Keratinocyte (primary cell): ENCODE measurements around the gene ATP6V0A1. TPM values are rescaled to one million over a fixed set of nuclear protein-coding genes. Genes with fewer than 3 reads are reported as not detected.

ENCODE experiments used
- DNase-seq: peaks from one replicate; pipeline ENCODE4 v3.0.0-alpha.2; 2011; ENCODE audit warnings: low read depth, missing footprints, low spot score
- FAIRE-seq: peaks from 2 replicates; lab custom pipeline; 2011; peaks lifted over from hg19 to GRCh38; lab: Jason Lieb, UNC
- H2AFZ ChIP-seq: 2 replicates; pipeline ENCODE4 v1.6.0; 2012; ENCODE audit warnings: low read length, control low read depth, inconsistent platforms; ENCODE audit not compliant: control insufficient read depth
- H3K27ac ChIP-seq: 2 replicates; pipeline ENCODE4 v1.5.1; 2011; ENCODE audit warnings: low read length; ENCODE audit not compliant: control insufficient read depth, insufficient read depth
- H3K27me3 ChIP-seq: 3 replicates; pipeline ENCODE4 v1.6.0; 2011; ENCODE audit warnings: low read length; ENCODE audit not compliant: control insufficient read depth, insufficient read depth; ENCODE audit errors: extremely low read depth
- H3K36me3 ChIP-seq, 2 experiments: 2 replicates in 1 of 2; 3 replicates in 1 of 2; pipeline ENCODE4 v1.5.1; 2011; ENCODE audit warnings: low read length in 2 of 2, mild to moderate bottlenecking in 1 of 2; ENCODE audit not compliant: control insufficient read depth in 2 of 2, insufficient read depth in 2 of 2; ENCODE audit errors: extremely low read depth in 1 of 2
- H3K4me1 ChIP-seq: 3 replicates; pipeline ENCODE4 v1.5.1; 2011; ENCODE audit warnings: low read length; ENCODE audit not compliant: control insufficient read depth, insufficient read depth; ENCODE audit errors: extremely low read depth
- H3K4me2 ChIP-seq: 3 replicates; pipeline ENCODE4 v1.6.0; 2011; ENCODE audit warnings: low read depth, low read length; ENCODE audit not compliant: control insufficient read depth, insufficient read depth; ENCODE audit errors: extremely low read depth
- H3K4me3 ChIP-seq, 3 experiments: fragments of 200-600 bp in 1 of 3; sonication (generic) in 1 of 3; 2 replicates in 2 of 3; 3 replicates in 1 of 3; pipeline ENCODE4 v1.5.1; 2011 to 2016; ENCODE audit warnings: low read length in 3 of 3, mild to moderate bottlenecking in 3 of 3, control low read depth in 2 of 3, inconsistent platforms in 1 of 3, low read depth in 1 of 3, mixed read lengths in 1 of 3, mixed run types in 1 of 3, moderate library complexity in 1 of 3; ENCODE audit not compliant: control insufficient read depth in 2 of 3, insufficient read depth in 2 of 3; ENCODE audit errors: extremely low read depth in 1 of 3
- H3K79me2 ChIP-seq: 2 replicates; pipeline ENCODE4 v1.6.0; 2012; ENCODE audit warnings: low read length; ENCODE audit not compliant: control insufficient read depth, insufficient read depth
- H3K9ac ChIP-seq: 3 replicates; pipeline ENCODE4 v1.6.0; 2011; ENCODE audit warnings: low read length; ENCODE audit not compliant: control insufficient read depth, insufficient read depth; ENCODE audit errors: extremely low read depth
- H3K9me1 ChIP-seq: 3 replicates; pipeline ENCODE4 v1.6.0; 2011; ENCODE audit warnings: low read length; ENCODE audit not compliant: control insufficient read depth, insufficient read depth; ENCODE audit errors: extremely low read depth
- H3K9me3 ChIP-seq: 2 replicates; pipeline ENCODE4 v1.5.1; 2012; ENCODE audit warnings: low read depth, low read length; ENCODE audit not compliant: control insufficient read depth
- H4K20me1 ChIP-seq: 3 replicates; pipeline ENCODE4 v1.6.0; 2011; ENCODE audit warnings: low read length; ENCODE audit not compliant: control insufficient read depth, insufficient read depth; ENCODE audit errors: extremely low read depth
- CTCF ChIP-seq, 3 experiments: IDR thresholded peaks in 1 of 3; conservative IDR thresholded peaks in 1 of 3; optimal IDR thresholded peaks in 1 of 3; 2 replicates in 2 of 3; 3 replicates in 1 of 3; pipeline versions ENCODE3 to v1.5.1; 2011; ENCODE audit warnings: low read length in 3 of 3, mild to moderate bottlenecking in 3 of 3, moderate library complexity in 2 of 3, control low read depth in 1 of 3, inconsistent platforms in 1 of 3; ENCODE audit not compliant: insufficient read depth in 2 of 3; ENCODE audit errors: extremely low read depth in 1 of 3
- EZH2 ChIP-seq: IDR thresholded peaks from one replicate; pipeline ENCODE4 v1.6.1; 2012; ENCODE audit warnings: inconsistent platforms, mild to moderate bottlenecking, low read length, moderate library complexity
- dilution Hi-C: fragments of 300-500 bp; cut with MboI; formaldehyde crosslinking; loops from one replicate; pipeline ENCODE4 v1.7.0; 2020; ENCODE audit warnings: low sequenced_read_pairs; ENCODE audit not compliant: extremely low pct_ligation_motif_present
- polyA plus RNA-seq, 5 experiments: library from polyadenylated mRNA; depleted of rRNA in 3 of 5; stranded (reverse) in 3 of 5; stranded (forward) in 1 of 5; unstranded in 1 of 5; fragments of >200 nt; gene quantifications; 1 replicate in 1 of 5; 2 replicates in 3 of 5; 3 replicates in 1 of 5; pipeline versions ENCODE4 v1.2.1 to v1.2.3, GENCODE V29; 2011 to 2012; ENCODE audit warnings: missing spikeins in 2 of 5, low read depth in 1 of 5, low replicate concordance in 1 of 5
- small RNA-seq, 3 experiments: library from RNA; depleted of rRNA; stranded (forward); fragments of <200 nt; gene quantifications; one replicate each; pipeline ENCODE3, GENCODE V24; 2012; ENCODE audit warnings: low read depth in 3 of 3, low replicate concordance in 1 of 3; ENCODE audit not compliant: insufficient read length in 3 of 3

ATP6V0A1 gene
- polyA plus RNA-seq, 1 donor (not counting 4 experiments of a cell fraction or from before 2014, with no cell fraction given) = 24.0 TPM

- H3K36me3 ChIP-seq = peaks cover 43 to 62% of the 10 kb centered on the region in 2 experiments
- H3K4me3 ChIP-seq = no peak overlapping the region
- no peak for TF ChIP-seq EZH2
- TF ChIP-seq CTCF (optimal IDR thresholded peaks at IDR 0.05 in 1 of 3, IDR thresholded peaks at IDR 0.05 in 1 of 3, conservative IDR thresholded peaks at IDR 0.05 in 1 of 3; ENCODE audit: extremely low read depth in 1 of 3, insufficient read depth in 2 of 3, low read length in 3 of 3) = no peak
- no peak overlapping the region for H3K27ac ChIP-seq
- no peak overlapping the region for H2AFZ ChIP-seq
- dilution Hi-C loops = no loop called here
- H4K20me1 ChIP-seq = no peaks in the 10 kb centered on the region
- H3K79me2 ChIP-seq = peaks cover 35% of the 10 kb centered on the region
- H3K4me1 ChIP-seq = peaks cover 18% of the 10 kb centered on the region
- no peak overlapping the region for H3K4me2 ChIP-seq
- DNase-seq (no peak), FAIRE-seq (no peak)
- H3K27me3 ChIP-seq = no peaks in the 10 kb centered on the region
- H3K9me1 ChIP-seq = no peaks in the 10 kb centered on the region
- H3K9ac ChIP-seq = no peak overlapping the region
- H3K9me3 ChIP-seq = no peaks in the 10 kb centered on the region
These were observed 109.8 kb downstream of the ATP6V0A1 start for GRCh38 chr17:42568341-42569111.

GRCh38 chr17:42571435-42572225, 113.0 kb downstream of the ATP6V0A1 start:
- TF ChIP-seq CTCF (optimal IDR thresholded peaks at IDR 0.05 in 1 of 3, IDR thresholded peaks at IDR 0.05 in 1 of 3, conservative IDR thresholded peaks at IDR 0.05 in 1 of 3; ENCODE audit: extremely low read depth in 1 of 3, insufficient read depth in 2 of 3, low read length in 3 of 3) (no peak), EZH2 (no peak)
- peaks cover 39 to 47% of the 10 kb centered on the region in 2 experiments for H3K36me3 ChIP-seq

More at GRCh38 chr17:42571435-42572225, 113.0 kb downstream of the ATP6V0A1 start:
- no peak overlapping the region for H2AFZ ChIP-seq
- H3K79me2 ChIP-seq = peaks cover 45% of the 10 kb centered on the region
- dilution Hi-C loops = no loop called here
- no peak overlapping the region for H3K4me3 ChIP-seq
- H4K20me1 ChIP-seq = no peaks in the 10 kb centered on the region
- FAIRE-seq (no peak), DNase-seq (no peak)
- H3K4me2 ChIP-seq = no peak overlapping the region
- H3K9ac ChIP-seq = no peak overlapping the region
- H3K27ac ChIP-seq = no peak overlapping the region
- no peaks in the 10 kb centered on the region for H3K9me1 ChIP-seq
- no peaks in the 10 kb centered on the region for H3K27me3 ChIP-seq
- peaks cover 12% of the 10 kb centered on the region for H3K4me1 ChIP-seq
- no peaks in the 10 kb centered on the region for H3K9me3 ChIP-seq

Small RNA genes lying within 50 kb of the gene (small RNA-seq; reads per million reads assigned to genes)
- 0 to 0.75 (median 0.33) reads per million in 3 experiments for gene MIR548AT
- gene RNU7-97P = 0 reads per million in 3 experiments

Other genes with a start within 250 kb of the ATP6V0A1 start
- gene STAT5B, start 182.5 kb upstream of the ATP6V0A1 start, polyA plus RNA-seq = 10.9 to 16.1 TPM (median 12.4 TPM) in 3 replicates
- gene STAT5A, start 170.4 kb upstream of the ATP6V0A1 start, polyA plus RNA-seq = 0.28 to 0.53 TPM (median 0.51 TPM) in 3 replicates
- 30.6 to 55.8 TPM (median 37.4 TPM) in 3 replicates for gene STAT3, start 70.4 kb upstream of the ATP6V0A1 start, polyA plus RNA-seq
- gene CAVIN1, start 35.6 kb upstream of the ATP6V0A1 start, polyA plus RNA-seq = 172 to 237 TPM (median 190 TPM) in 3 replicates
- gene NAGLU, start 77.4 kb downstream of the ATP6V0A1 start, polyA plus RNA-seq = 6.9 to 13.1 TPM (median 10.8 TPM) in 3 replicates
- gene HSD17B1, start 94.0 kb downstream of the ATP6V0A1 start, polyA plus RNA-seq = 3.6 to 14.7 TPM (median 5.3 TPM) in 3 replicates
- gene COASY, start 103.3 kb downstream of the ATP6V0A1 start, polyA plus RNA-seq = 25.9 to 49.8 TPM (median 26.2 TPM) in 3 replicates
- gene MLX, start 108.2 kb downstream of the ATP6V0A1 start, polyA plus RNA-seq = 39.2 to 45.1 TPM (median 39.5 TPM) in 3 replicates
- gene PSMC3IP, start 118.9 kb downstream of the ATP6V0A1 start, polyA plus RNA-seq = 2.4 to 7.8 TPM (median 7.7 TPM) in 3 replicates
- 25.2 to 49.5 TPM (median 32.5 TPM) in 3 replicates for gene RETREG3, start 150.5 kb downstream of the ATP6V0A1 start, polyA plus RNA-seq
- gene TUBG1, start 150.8 kb downstream of the ATP6V0A1 start, polyA plus RNA-seq = 35.1 to 141 TPM (median 54.8 TPM) in 3 replicates
- 13.5 to 17.8 TPM (median 14.5 TPM) in 3 replicates for gene TUBG2, start 200.4 kb downstream of the ATP6V0A1 start, polyA plus RNA-seq
- gene PLEKHH3, start 218.1 kb downstream of the ATP6V0A1 start, polyA plus RNA-seq = 3.1 to 10.7 TPM (median 4.9 TPM) in 3 replicates
- gene CCR10, start 223.0 kb downstream of the ATP6V0A1 start, polyA plus RNA-seq = 0.02 to 0.05 TPM (median 0.03 TPM) in 3 replicates
- gene CNTNAP1, start 223.7 kb downstream of the ATP6V0A1 start, polyA plus RNA-seq = 0.46 to 2.0 TPM (median 0.71 TPM) in 3 replicates